GDM1 (cell line): ENCODE measurements around the gene TCEA3.

ENCODE experiments used
- DNase-seq: peaks from one replicate; lab custom pipeline; 2025; lab: John Stamatoyannopoulos, UW

Gene TCEA3

DNA sequence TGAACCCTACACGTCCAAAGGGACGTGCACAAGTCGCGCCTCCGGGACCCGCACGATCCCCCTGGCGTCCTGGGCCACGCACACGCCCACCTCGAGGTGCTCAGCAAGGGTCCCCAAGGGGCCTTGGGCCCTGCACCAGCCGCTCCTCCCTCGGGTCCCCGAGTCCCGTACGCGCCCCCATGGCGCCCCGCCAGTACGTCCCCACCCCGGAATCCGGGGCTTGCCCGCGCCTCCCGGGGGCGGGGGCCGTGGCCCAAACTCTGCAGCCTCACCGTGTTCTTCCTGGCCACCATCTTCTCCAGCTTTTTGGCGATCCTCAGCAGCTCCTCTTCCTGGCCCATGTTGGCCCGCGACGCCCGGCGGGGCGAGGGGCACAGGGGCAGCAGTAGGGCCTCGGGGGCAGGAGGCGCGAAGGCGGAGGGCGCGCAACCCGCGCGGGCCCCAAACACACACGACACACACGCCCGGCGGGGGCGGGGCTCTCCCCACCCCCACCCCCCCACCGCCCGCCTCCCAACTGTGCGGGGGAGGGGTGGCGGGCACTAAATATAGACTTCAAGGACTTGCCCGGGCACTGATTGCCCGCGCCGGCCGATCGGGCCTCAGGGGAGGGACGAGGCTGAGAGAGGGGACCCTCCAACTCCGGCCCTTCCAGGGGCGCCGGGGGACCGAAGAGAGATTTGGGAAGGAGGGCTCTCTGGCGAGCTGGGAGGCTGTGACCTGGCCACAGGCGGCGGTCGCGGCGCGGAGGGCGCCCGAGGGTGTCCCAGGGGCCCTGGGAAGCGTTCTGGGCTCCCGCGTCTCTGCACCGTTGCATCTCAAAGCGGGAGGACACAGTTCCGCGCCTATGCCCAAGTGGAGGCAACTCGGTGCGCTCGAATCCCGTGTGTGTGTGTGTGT, at the start of gene TCEA3:
Gene TCEA3, minus strand, starts transcription at position 456 of the 900 bp plus-strand sequence. Its CDS starts 115 bp downstream, at position 341.
- DNase-seq, result no peak

DNA sequence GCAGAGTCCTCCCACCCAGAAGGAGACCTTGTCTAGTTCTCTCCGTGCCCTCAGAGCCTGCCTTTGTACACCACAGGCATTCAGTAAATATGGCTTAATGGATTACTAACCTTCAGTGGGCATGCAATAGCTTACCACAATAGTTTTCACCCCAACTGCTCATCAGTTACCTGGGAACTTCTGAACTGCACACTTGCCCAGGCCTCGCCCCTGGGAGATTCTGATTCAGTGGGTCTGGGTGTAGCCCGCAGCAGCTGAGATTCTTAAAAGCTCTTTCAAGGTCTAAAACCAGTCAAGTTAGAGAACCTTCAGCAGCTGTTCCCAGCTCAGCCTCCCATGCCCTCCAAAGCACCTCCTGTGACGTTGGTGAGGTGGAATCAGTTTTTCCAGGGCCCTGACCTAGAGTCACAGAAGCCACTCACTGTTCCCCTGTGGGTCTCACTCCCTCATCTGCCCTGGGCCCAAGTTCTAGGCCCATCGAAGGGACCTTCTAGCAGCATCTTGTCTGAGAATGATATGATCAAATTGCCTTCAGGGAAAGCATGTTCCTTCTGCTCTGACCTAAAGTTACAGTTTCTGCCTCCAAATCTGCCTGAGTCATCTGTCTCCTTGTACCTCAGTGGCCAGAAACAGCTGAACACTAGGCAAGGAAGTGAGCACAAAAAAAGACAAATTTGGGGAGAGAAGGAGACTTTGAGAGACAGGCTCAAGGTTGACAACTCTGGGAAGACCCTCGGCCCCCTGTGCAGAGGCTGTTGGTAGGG, 48.7 kb upstream of the TCEA3 start:
- no peak for DNase-seq

DNA sequence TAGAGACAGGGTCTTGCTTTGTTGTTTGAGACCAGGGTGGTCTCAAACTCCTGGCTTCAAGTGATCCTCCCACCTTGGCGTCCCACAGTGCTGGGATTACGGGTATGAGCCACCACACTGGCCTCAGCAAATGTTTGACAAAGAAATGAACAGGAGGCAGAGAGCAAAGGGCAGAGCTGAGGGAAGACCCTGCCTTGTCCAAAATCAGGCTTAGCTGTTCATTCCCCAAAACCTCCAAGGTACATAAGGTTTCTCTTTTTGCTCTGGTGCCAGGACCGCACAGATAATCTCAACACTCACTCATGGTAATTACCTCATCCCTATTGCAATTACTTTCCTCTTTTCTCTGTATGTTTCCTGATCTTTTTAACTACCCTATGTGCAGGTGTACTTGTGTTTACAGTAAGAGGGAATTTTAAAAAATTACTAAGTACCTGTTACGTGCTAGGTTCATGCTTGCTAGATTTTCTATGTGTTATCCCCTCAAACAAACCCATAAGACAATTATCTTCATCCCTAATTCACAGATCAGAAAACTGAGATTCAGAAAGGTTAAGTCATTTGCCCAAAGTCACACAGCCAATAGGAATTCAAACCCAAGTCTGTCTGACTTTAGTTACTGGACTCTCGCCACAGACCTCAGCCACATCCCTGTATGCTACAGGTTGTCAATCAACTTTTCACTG, 47.9 kb upstream of the TCEA3 start:
- DNase-seq, result no peak

DNA sequence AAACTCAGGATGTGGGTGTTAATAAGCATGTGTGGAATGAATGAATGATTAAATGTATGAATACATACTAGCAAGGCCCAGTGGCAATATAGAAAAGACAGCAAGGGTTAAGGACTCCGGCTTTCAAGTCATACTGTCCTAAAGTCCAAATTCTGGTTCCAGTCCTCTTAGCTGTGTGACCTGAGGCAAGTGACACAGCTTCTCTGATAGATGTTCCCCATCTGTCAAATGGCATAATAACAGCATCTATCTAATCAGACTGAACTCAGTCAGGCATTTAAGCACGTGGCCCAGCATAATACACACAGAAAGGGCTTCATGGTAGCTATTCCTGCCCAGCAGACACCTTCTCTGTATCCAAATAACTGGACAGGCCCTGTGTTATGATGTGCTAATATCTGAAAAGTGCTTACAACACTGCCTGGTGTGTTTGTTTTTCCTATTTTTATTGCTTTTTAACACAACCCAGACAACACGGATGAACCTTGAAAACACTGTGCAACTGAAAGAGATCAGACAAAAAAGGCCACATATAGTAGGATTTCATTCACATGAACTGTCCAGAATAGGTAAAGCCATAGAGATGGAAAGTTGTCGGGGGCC, 47.0 kb upstream of the TCEA3 start:
- DNase-seq, result no peak

DNA sequence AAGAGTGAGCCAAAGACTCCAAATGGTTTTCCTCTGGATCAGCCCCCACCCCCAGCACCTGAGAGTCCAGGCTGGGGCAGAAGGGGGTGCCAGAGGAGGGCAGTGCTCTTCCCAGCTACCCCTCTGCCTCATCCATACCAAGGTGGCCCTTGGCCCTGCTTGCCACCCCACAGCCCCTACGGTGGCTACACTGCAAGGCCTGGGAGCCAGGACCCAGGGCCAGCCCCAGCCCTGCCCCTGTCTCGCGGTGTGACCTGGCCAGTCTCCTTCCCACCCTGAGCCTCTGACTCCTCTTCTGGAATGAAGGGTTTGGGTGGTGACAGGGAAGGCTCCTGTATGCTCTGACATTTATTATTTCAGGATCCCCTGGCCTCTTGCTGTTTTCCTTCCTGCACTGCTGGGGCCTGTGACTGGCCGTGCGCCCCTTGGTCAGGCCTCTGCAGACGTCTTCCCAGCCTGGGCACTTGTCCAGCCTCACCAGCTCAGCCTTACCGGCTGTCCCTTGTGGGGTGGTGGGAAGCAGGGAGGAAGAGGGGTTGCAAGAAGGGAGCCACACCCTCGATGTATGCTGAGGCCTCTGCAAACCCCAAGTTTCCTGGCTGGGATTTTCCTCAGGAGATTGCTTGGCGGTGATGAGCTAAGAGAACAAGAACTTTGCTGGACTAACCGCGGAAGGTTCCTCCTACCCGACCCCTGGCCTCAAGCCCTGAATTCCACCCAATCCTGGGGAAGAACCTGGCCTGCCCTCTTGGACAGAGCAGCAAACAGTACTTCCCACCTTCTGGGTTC, 45.9 kb upstream of the TCEA3 start:
- DNase-seq, result no peak

DNA sequence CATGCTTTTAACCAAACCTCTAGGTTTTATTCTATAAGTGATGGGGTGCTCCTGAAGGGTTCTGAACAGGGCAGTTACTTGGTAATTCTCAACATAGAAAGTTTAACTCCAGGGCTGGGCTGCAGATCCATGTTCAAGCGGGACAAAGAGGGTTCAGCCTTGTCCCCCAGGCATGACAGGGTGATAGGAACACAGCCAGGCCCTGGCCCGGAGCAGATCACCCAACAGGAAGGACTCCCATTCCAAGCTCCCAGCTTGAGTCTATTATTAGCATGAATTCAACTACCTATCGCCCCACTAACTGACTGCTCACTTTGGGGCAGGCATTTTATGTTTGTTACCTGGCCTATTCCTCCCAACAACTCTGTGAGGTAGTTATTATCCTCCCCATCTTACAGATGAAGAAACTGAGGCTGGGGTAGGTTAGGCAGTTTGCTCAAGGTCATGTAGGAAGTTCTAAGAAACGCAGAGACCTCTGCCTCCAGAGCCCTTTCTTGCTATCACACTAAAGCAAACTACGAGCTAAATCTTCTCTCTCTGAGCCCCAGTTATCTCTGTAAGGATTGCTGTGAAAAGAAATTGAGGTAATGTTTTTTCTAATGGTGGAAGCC, 44.9 kb upstream of the TCEA3 start:
- DNase-seq, result no peak

DNA sequence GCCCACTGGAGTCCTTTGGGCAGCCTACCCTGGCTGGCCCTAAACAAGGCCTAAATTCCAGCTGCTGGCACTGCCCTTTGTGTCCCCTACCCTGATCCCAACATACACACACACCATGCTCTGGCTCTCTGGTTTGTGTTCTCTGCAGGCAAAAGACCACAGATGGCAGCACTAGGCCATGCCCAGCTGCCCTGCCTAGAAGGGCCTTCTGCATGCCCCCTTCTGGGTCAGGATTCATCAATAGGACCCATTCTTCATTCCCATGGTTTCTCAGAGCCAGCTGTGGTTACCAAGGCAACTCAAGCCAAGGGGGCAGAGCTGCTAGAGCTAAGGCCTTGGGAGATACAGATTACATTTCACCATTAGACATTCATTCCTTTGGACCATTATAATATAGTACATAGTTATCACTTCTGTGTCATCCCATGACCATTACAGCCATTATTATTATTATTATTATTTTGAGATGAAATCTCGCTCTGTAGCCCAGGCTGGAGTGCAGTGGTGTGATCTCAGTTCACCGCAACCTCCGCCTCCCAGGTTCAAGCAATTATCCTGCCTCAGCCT, 42.0 kb upstream of the TCEA3 start:
- DNase-seq, result no peak

DNA sequence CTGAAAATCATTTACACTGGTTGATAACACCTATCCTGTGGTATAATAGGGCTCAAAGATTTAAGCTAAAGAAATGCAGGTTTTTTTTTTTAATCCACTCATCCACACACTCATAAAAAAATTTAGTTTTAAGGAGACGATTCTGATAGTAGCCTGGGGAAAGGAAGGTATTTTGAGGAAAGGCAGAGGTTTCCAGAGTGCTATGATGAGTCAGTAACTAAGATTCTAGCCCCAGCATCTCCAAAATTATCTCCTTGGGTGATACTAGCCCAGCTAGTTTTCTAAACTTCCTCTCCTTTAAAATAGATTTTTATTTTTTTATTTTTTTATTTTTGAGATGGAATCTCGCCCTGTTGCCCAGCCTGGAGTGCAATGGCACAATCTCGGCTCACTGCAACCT, 38.7 kb upstream of the TCEA3 start:
- no peak for DNase-seq

DNA sequence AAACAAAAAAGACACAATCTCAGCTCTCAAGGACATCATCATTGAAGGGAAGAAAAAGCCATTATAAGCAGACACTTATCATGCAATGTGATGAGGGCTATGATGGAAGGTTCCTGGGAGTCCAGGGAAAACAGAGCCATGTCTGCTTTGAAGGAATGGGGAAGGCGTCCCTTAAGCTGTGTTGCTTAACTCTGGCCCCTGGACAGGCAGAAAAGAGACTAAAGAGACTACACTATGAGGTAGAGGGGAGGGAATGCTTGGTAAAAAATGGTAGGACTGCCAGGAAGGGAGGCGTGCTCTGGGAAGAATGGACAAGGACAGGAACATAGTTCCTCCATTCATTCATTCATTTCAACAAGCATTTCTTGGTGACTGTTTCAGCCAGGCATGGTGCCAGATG, 38.2 kb upstream of the TCEA3 start:
- DNase-seq, result no peak

DNA sequence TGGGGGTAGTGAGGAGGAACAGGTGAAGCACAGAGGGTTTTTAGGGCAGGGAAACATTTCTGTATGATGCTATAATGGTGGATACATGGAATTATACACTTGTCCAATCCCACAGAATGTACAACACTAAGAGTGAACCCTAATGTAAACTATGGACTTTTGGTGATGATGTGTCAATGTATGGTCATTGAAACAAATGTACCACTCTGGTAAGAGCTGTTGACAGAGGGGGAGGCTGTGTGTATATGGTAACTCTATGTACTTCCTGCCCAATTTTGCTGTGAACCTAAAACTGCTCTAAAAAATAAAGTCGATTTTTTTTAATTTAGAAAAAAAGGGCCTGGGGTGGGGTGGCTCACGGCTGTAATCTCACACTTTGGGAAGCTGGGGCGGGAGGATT, 36.5 kb upstream of the TCEA3 start:
- DNase-seq, result no peak

DNA sequence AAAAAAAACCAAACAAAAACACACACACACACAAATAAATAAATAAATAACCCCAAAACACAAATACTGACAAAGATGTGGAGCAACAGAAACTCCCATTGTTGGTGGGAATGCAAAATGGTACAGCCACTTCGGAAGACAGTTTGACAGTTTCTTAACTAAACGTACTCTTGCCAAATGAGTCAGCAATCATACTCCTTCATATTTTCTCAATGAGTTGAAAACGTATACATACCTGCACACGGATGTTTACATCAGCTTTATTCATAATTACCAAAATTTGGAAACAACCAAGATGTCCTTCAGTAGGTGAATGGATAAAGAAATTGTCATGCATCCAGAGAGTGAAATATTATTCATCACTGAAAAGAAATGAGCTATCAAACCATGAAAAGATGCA, 36.0 kb upstream of the TCEA3 start:
- no peak for DNase-seq

DNA sequence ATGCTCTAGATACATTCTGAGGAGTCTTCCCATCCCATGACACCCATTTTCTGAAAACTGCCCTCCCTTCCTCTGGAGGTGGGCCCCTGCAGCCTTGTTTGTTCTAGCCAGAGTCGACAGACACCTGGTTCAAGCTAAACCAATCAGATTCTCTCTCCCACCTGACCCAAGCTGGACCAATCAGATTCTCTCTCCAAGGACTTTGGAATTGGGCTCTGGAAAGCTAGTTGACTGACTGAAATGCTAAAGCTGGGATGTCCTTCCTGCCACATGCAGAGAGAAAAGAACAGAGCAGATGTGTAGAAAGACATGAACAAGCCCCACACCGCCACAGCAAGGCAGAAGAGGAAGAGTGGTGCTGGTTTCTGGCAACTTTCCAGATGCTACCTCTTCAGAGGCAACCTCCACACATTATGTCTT, 34.8 kb upstream of the TCEA3 start:
- no peak for DNase-seq

DNA sequence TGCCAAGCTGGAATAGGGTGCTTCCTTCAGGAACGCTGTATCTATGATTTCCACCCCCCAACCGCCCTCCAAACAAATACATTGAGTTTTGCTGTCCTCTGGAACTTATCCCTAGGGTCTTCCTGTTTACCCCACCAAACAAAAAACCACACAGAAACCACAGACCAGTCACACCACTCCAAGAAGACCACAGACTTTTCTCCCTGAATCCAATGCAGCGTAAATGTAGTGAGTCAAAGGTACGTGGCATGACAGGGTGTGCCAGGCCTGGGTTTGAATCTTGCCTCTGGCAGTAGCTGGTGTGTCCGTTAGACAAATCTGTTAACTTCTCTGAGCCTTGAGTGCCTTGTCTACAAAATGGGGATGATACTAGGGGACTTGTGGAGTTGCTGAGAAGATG, 31.7 kb upstream of the TCEA3 start:
- DNase-seq, result no peak

DNA sequence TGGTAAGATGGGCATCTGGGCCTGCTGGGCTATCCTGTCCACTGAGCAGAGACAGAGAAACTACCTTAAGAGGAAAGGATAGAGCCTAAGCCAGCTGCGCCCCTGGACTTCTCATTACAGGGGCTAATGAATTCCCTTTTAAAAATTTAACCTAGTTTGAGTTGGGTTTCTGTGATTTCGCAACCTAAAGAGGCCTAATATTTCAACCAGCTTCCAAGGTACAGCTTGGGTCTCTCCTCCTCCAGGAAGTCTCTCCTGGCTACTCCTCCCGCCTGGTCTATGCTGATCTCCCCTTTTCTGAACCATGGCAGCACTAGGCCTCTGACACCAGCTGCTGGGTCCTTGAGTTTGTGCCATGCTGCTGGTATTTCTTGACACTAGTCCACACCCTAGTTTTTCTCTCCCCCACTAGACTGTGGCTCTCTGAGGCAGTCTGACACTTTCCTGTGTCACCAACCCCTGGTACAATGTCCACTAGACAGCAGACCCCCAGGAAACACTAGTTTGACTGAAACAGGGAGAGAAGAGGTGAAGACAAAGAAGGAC, 29.0 kb upstream of the TCEA3 start:
- DNase-seq, result no peak

DNA sequence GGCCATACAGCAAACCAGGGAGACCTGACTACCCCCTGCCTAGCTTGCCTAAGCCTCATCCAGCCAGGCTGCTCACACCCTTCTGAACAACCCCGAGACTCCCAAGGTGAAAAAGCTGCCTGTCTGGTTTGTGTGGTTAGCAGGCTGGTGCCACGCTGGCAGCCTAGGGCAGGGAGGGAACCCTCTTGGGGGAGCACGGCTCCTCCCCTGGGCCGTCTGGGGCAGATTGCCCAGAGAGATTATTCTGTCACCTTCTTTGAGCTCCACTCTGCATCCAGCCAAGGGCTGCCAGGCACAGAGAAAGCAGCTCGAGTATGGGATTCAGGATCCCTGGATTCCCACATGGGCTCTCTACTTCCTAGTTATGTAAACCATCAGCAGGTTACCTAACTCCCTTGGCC, 27.5 kb upstream of the TCEA3 start:
- DNase-seq, result no peak

DNA sequence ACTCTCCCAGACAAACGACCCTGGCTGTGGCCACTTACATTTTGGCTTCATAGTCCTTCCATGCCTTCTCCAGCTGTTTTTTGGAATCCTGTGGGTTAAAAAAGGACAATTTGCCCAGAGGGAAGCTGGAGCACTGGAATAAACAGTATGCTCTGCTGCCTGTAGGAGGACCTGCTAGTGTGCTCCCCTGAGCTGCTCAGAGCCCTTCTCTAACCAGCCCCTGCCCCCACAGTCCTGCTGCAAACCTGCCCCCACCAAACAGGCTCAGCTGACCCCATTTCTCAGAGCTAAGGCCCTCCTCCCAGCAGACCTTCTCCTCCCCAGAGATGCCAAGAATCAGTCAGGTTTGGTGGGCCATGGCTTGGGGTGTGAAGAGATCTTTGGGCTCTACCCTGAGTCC, 26.9 kb upstream of the TCEA3 start:
- DNase-seq, result no peak

DNA sequence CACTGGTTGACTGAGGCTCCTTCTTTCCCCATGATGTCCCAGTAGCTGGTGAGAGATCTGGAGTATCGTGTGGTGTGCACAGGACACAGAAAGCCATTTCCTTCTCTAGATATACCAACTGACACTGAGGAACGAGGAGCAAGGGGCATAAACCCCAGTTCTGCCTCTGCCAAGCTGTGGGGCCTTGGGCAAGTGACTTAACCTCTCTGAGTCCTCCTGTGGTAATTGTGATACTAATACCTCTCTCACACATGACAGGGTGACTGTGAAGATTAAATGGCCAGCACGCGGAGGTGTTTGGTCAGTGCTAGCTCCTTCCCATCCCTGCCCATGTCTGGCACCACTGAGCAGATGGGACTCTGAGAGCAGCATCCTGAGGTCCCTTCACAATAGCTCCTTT, 26.3 kb upstream of the TCEA3 start:
- no peak for DNase-seq

DNA sequence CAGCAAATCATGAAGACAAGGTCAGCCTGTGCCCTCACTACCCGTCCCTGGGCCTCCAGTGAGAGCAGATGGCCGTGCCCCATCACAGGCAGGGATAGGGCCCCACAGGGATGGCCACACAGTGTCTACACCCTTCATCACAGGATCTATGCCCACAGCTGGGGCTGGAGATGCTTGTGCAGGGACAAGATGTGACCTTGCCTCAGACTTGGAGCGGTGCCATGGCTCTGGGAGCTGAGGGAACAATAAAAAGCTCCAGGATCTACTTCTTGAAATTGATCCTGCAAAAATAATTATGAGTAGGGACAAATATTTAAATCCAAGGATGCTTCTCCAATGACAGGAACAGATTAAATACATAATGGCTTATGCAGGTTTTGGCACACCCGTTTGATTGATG, 25.4 kb upstream of the TCEA3 start:
- DNase-seq, result no peak

DNA sequence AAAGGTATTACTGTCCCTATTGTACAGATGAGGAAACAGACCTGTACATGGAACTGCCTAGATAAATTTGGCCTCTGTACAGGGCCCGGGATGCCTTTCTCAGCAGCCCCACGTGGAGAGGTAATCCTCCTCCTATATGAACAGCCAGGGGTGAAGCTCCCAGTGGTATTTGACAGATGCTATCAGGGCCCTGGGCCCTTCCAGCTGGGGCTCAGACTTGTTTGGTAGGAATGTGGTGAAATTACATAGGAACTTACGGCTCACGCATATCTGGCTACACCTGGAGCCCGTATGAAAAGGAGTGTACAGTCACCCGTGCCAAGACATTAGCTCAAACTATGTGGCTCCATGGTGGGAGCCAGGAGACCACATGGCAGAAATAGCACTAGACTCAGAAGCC, 24.8 kb upstream of the TCEA3 start:
- DNase-seq, result no peak

DNA sequence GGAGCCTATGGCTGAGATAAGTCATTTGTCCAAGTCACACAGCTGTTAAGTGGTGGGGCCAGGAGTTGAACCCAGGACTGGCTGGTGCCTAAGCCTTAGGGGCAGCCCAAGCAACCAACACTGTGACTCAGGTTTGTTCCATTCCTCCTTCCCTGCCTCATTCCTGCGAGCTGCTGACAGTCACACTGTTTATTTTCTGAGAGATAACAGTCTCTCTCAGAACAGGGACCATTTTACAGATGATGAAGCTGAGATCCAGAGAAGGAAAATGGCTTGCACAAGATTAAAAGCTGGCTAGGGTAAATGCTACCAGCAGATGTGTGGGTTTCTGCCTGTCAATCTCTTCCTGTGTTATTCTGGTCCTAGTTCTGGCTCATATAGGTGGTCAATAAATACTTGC, 24.3 kb upstream of the TCEA3 start:
- no peak for DNase-seq
